ENCODE data around the gene TRAF4. TPM values are rescaled to one million over a fixed set of nuclear protein-coding genes. Genes with fewer than 3 reads are reported as not detected.

Gene TRAF4
- total RNA-seq, 1 donor, result 47.0 TPM

- DNase-seq (ENCODE audit: insufficient read length, low spot score, missing footprints), result peak; percentile 97
- H3K4me1 ChIP-seq (ENCODE audit: insufficient read depth, low read length), result peaks cover 43% of the 10 kb centered on the region
- no peak for TF ChIP-seq CTCF (IDR thresholded peaks at IDR 0.05; ENCODE audit: extremely low read depth, low read depth, low read length)
- no peaks in the 10 kb centered on the region for H3K27me3 ChIP-seq (ENCODE audit: insufficient read depth, low read length)
- peaks cover 25% of the 10 kb centered on the region for H3K79me2 ChIP-seq (ENCODE audit: insufficient read depth, low read length)
- H3K27ac ChIP-seq (ENCODE audit: low read depth, low read length), result peak overlapping the region; percentile 14
- no peak overlapping the region for H2AFZ ChIP-seq (ENCODE audit: low read length)
- peaks cover 35% of the 10 kb centered on the region for H4K20me1 ChIP-seq (ENCODE audit: insufficient read depth, low read length)
- peak overlapping the region; percentile 78 for H3K4me3 ChIP-seq (ENCODE audit: insufficient read depth, low read length)
- peak overlapping the region; percentile 60 for H3K4me2 ChIP-seq (ENCODE audit: insufficient read depth, low read length)
- H3K36me3 ChIP-seq (ENCODE audit: insufficient read depth, low read length), result peaks cover 43% of the 10 kb centered on the region
- H3K9me3 ChIP-seq (ENCODE audit: low read depth, low read length), result no peaks in the 10 kb centered on the region
These were observed 18.1 kb upstream of the TRAF4 start for GRCh38 chr17:28725660-28726225.

- H2AFZ ChIP-seq (ENCODE audit: low read length), result peak within 1 kb of the TSS; percentile 89
- peaks cover 31% of the 10 kb centered on the region for H4K20me1 ChIP-seq (ENCODE audit: insufficient read depth, low read length)
- DNase-seq (ENCODE audit: insufficient read length, low spot score, missing footprints), result no peak
- no peak for TF ChIP-seq CTCF (IDR thresholded peaks at IDR 0.05; ENCODE audit: extremely low read depth, low read depth, low read length)
- H3K27ac ChIP-seq (ENCODE audit: low read depth, low read length), result peak within 1 kb of the TSS; percentile 51
- peaks cover 39% of the 10 kb centered on the region for H3K4me1 ChIP-seq (ENCODE audit: insufficient read depth, low read length)
- H3K79me2 ChIP-seq (ENCODE audit: insufficient read depth, low read length), result peaks cover 21% of the 10 kb centered on the region
- peak within 1 kb of the TSS; percentile 79 for H3K4me3 ChIP-seq (ENCODE audit: insufficient read depth, low read length)
- H3K9me3 ChIP-seq (ENCODE audit: low read depth, low read length), result no peaks in the 10 kb centered on the region
- H3K27me3 ChIP-seq (ENCODE audit: insufficient read depth, low read length), result no peaks in the 10 kb centered on the region
- peak within 1 kb of the TSS; percentile 100 for H3K4me2 ChIP-seq (ENCODE audit: insufficient read depth, low read length)
- H3K36me3 ChIP-seq (ENCODE audit: insufficient read depth, low read length), result peaks cover 38% of the 10 kb centered on the region
These were observed 17.6 kb upstream of the TRAF4 start, which contains the start of gene TLCD1 for GRCh38 chr17:28726226-28726626. Gene TLCD1, minus strand, starts transcription at chr17:28726233. Its CDS starts 136 bp downstream, at chr17:28726097.

- Histone ChIP-seq H3K4me1 (ENCODE audit: insufficient read depth, low read length) (peaks cover 33% of the 10 kb centered on the region), H3K4me2 (ENCODE audit: insufficient read depth, low read length) (peak overlapping the region; percentile 100), H3K4me3 (ENCODE audit: insufficient read depth, low read length) (peak overlapping the region; percentile 79), H3K27me3 (ENCODE audit: insufficient read depth, low read length) (no peaks in the 10 kb centered on the region), H3K36me3 (ENCODE audit: insufficient read depth, low read length) (peaks cover 32% of the 10 kb centered on the region), H4K20me1 (ENCODE audit: insufficient read depth, low read length) (peaks cover 25% of the 10 kb centered on the region), H3K9me3 (ENCODE audit: low read depth, low read length) (no peaks in the 10 kb centered on the region), H3K27ac (ENCODE audit: low read depth, low read length) (peak overlapping the region; percentile 51), H3K79me2 (ENCODE audit: insufficient read depth, low read length) (peaks cover 14% of the 10 kb centered on the region), H2AFZ (ENCODE audit: low read length) (peak overlapping the region; percentile 89)
- DNase-seq (ENCODE audit: insufficient read length, low spot score, missing footprints), result peak; percentile 98
- peak; percentile 97 for TF ChIP-seq CTCF (IDR thresholded peaks at IDR 0.05; ENCODE audit: extremely low read depth, low read depth, low read length)
These were observed 17.0 kb upstream of the TRAF4 start for GRCh38 chr17:28726627-28727491.
